DND-41 (cell line): Measurements from ENCODE around the gene IHH.

Experiments
- ATAC-seq: fragments of 200-7000 bp; cut with Tn5 transposase; 3 replicates; pipeline ENCODE4 v1.9.1; 2021; ENCODE audit warnings: low read depth; ENCODE audit not compliant: insufficient read depth
- DNase-seq: peaks from one replicate; pipeline ENCODE4 v3.0.0-alpha.2; 2020
- H2AFZ ChIP-seq: 2 replicates; pipeline ENCODE4 v1.6.0; 2012; ENCODE audit warnings: low read depth, low read length
- H3K27ac ChIP-seq: 2 replicates; pipeline ENCODE4 v1.5.1; 2012; ENCODE audit warnings: low read length, inconsistent platforms
- H3K27me3 ChIP-seq: fragments of 200-600 bp; sonication (generic); 2 replicates; pipeline ENCODE4 v1.6.0; 2012; ENCODE audit warnings: low read length, mild to moderate bottlenecking, inconsistent platforms; ENCODE audit not compliant: insufficient read depth, poor library complexity
- H3K36me3 ChIP-seq: 2 replicates; pipeline ENCODE4 v1.5.1; 2012; ENCODE audit warnings: low read length, inconsistent platforms; ENCODE audit not compliant: insufficient read depth
- H3K4me1 ChIP-seq: 2 replicates; pipeline ENCODE4 v1.5.1; 2012; ENCODE audit warnings: mild to moderate bottlenecking, low read length; ENCODE audit not compliant: insufficient read depth
- H3K4me2 ChIP-seq: 2 replicates; pipeline ENCODE4 v1.6.0; 2012; ENCODE audit warnings: mild to moderate bottlenecking, moderate library complexity, low read length, inconsistent platforms; ENCODE audit not compliant: insufficient read depth
- H3K4me3 ChIP-seq, 2 experiments: fragments of 200-600 bp in 1 of 2; shearing (Covaris generic) in 1 of 2; 2 replicates each; pipeline ENCODE4 v1.5.1; 2012 to 2016; ENCODE audit warnings: inconsistent platforms in 2 of 2, low read length in 2 of 2, mild to moderate bottlenecking in 2 of 2, low read depth in 1 of 2, moderate library complexity in 1 of 2
- H3K79me2 ChIP-seq: 2 replicates; pipeline ENCODE4 v1.6.0; 2012; ENCODE audit warnings: low read length, inconsistent platforms; ENCODE audit not compliant: insufficient read depth
- H3K9ac ChIP-seq: 2 replicates; pipeline ENCODE4 v1.6.0; 2012; ENCODE audit warnings: low read depth, mild to moderate bottlenecking, inconsistent platforms, low read length, moderate library complexity
- H3K9me3 ChIP-seq: 2 replicates; pipeline ENCODE4 v1.5.1; 2012; ENCODE audit warnings: low read length, moderate library complexity, mild to moderate bottlenecking, inconsistent platforms; ENCODE audit not compliant: insufficient read depth, severe bottlenecking
- H4K20me1 ChIP-seq: 2 replicates; pipeline ENCODE4 v1.6.0; 2012; ENCODE audit warnings: low read length; ENCODE audit not compliant: insufficient read depth
- CTCF ChIP-seq: IDR thresholded peaks from 2 replicates; pipeline ENCODE4 v1.5.1; 2012; ENCODE audit warnings: borderline replicate concordance, low read length, moderate library complexity, mild to moderate bottlenecking; ENCODE audit not compliant: poor library complexity, severe bottlenecking; ENCODE audit errors: extremely low read depth
- EZH2 ChIP-seq: IDR thresholded peaks from 3 replicates; pipeline ENCODE4 v1.6.1; 2012; ENCODE audit warnings: borderline replicate concordance, low read depth, mild to moderate bottlenecking, moderate library complexity, low read length, inconsistent platforms; ENCODE audit not compliant: severe bottlenecking

Gene IHH

GRCh38 chr2:219031005-219031738 is 29.5 kb downstream of the IHH start:
- peaks cover 8% of the 10 kb centered on the region; the same call in 1 of the 2 replicates for H4K20me1 ChIP-seq
- ATAC-seq (no peak), DNase-seq (no peak)
- no peaks in the 10 kb centered on the region for H3K36me3 ChIP-seq
- H3K79me2 ChIP-seq: no peaks in the 10 kb centered on the region
- H3K4me3 ChIP-seq: no peak overlapping the region
- TF ChIP-seq EZH2 (no peak), CTCF (no peak)
- H3K4me1 ChIP-seq: no peaks in the 10 kb centered on the region
- H3K9ac ChIP-seq: no peak overlapping the region
- no peaks in the 10 kb centered on the region for H3K9me3 ChIP-seq
- peaks cover 11% of the 10 kb centered on the region for H3K27me3 ChIP-seq
- H2AFZ ChIP-seq: no peak overlapping the region
- H3K4me2 ChIP-seq: no peak overlapping the region
- H3K27ac ChIP-seq: no peak overlapping the region

DNA sequence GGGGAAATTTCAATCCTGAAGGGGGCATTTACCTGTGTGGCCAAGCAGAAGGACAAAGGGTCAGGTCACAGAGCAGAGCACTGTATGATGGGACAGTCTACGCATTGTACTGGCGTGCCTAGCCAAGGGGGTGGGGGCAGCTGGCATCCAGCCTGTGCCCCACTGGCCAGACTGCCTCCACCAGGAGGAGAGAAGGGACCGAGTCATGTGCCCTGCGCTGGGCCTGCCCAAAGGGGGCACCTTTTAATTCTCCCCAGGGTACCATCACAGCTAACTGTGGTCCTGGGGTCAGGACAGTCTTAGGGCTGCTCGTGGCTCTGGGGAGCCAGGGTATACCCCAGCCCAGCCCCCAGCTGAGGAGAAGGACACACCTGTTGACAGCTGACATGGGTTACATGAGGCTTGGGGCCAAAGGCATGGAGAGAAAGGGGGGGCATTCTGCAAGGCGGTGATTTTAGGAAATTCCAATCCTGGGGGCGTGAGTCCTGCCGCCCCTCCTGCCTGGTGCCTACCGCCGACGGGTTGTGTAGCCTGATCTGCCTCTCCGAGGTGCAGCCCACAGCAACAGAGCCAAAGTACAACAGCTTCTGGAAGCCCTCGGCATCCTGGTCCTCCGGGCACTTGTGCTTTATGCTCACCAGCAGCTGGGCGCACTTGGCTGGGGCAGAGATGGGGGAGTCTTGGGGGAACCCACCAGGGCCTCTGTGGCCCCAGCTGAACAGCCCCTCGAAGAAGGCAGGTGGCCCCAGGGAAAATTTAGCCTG is 30.4 kb downstream of the IHH start:
- Histone ChIP-seq H3K9ac (no peak overlapping the region), H3K4me1 (no peaks in the 10 kb centered on the region), H3K27me3 (peaks cover 17% of the 10 kb centered on the region), H3K4me2 (no peak overlapping the region), H3K27ac (no peak overlapping the region), H4K20me1 (peaks cover 8% of the 10 kb centered on the region; the same call in 1 of the 2 replicates), H3K36me3 (no peaks in the 10 kb centered on the region), H3K79me2 (no peaks in the 10 kb centered on the region), H2AFZ (no peak overlapping the region), H3K9me3 (no peaks in the 10 kb centered on the region), H3K4me3 (no peak overlapping the region)
- DNase-seq: no peak
- 0 out of 3 replicates have a peak, but pooled peaks have one; percentile 6 for ATAC-seq
- TF ChIP-seq EZH2: no peak
- no peak for TF ChIP-seq CTCF

DNA sequence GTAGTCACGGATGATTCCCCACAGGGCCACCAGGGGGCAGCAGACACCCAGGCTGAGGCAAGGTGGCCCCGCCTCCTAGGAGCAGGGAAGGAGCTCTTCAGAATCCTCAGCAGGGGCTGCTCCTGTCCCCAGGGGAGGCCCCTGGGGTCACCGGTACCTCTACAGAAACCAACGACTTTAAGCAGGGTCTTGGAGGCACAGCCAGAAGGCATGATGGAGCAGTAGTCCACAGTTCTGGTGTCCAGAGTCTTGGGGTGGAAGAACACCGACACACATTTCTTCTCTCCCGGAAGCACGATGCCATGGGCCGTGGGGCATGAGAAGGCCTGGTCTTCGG is 30.9 kb downstream of the IHH start:
- no peak overlapping the region for H3K4me2 ChIP-seq
- H3K36me3 ChIP-seq: no peaks in the 10 kb centered on the region
- H3K27ac ChIP-seq: no peak overlapping the region
- peaks cover 17% of the 10 kb centered on the region for H3K27me3 ChIP-seq
- no peaks in the 10 kb centered on the region for H3K9me3 ChIP-seq
- TF ChIP-seq EZH2: no peak
- TF ChIP-seq CTCF: peak; percentile 98
- H2AFZ ChIP-seq: no peak overlapping the region
- no peaks in the 10 kb centered on the region for H3K4me1 ChIP-seq
- no peak overlapping the region for H3K4me3 ChIP-seq
- DNase-seq: peak; percentile 79
- H4K20me1 ChIP-seq: peaks cover 8% of the 10 kb centered on the region; the same call in 1 of the 2 replicates
- peak; percentile 95 for ATAC-seq
- H3K79me2 ChIP-seq: no peaks in the 10 kb centered on the region
- no peak overlapping the region for H3K9ac ChIP-seq
